GM13977 (cell line): Measurements from ENCODE around the gene ZDHHC11.
"Not testable (repeated sequence)": the region's sequence is repeated elsewhere in the genome, so short reads cannot be mapped to it uniquely, and the experiment has no call there.

ENCODE experiments used
- DNase-seq: peaks from one replicate; pipeline ENCODE4 v3.0.0; 2012; ENCODE audit warnings: low spot score
- in situ Hi-C: fragments of 300-500 bp; cut with MboI; formaldehyde crosslinking; loops from one replicate; pipeline ENCODE4 v1.12.0; 2022; ENCODE audit warnings: low sequenced_read_pairs, low pct_unique_long_range_greater_than_20kb, mixed read lengths, inconsistent platforms; ENCODE audit not compliant: unreplicated experiment
- TF ChIP-seq, protein P1 (sequence below): IDR thresholded peaks from 2 replicates; pipeline ENCODE4 v1.5.1; 2012; ENCODE audit warnings: mild to moderate bottlenecking, control low read depth; ENCODE audit not compliant: insufficient read depth; ENCODE audit errors: extremely low read depth, missing control alignments

ZDHHC11 gene

DNA sequence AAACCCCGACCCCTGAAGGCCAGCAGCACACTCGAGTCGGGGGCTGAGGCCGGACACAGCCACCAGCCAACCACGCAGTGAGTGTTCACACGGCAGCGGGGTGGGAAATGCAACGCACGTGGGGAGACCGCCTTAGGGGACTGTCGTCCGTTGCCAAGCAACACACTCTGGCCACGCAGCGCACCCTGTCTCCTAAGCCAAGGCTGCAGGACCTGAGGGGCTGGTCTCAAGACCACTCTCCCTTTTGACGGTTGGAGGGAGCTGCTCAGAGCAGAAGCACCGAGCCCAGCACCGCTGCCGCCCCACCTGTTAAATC lies 34.3 kb upstream of the ZDHHC11 start:
- TF ChIP-seq, protein P1, sequence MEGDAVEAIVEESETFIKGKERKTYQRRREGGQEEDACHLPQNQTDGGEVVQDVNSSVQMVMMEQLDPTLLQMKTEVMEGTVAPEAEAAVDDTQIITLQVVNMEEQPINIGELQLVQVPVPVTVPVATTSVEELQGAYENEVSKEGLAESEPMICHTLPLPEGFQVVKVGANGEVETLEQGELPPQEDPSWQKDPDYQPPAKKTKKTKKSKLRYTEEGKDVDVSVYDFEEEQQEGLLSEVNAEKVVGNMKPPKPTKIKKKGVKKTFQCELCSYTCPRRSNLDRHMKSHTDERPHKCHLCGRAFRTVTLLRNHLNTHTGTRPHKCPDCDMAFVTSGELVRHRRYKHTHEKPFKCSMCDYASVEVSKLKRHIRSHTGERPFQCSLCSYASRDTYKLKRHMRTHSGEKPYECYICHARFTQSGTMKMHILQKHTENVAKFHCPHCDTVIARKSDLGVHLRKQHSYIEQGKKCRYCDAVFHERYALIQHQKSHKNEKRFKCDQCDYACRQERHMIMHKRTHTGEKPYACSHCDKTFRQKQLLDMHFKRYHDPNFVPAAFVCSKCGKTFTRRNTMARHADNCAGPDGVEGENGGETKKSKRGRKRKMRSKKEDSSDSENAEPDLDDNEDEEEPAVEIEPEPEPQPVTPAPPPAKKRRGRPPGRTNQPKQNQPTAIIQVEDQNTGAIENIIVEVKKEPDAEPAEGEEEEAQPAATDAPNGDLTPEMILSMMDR, result no peak
- in situ Hi-C loops, result no loop called here
- DNase-seq, result no peak

DNA sequence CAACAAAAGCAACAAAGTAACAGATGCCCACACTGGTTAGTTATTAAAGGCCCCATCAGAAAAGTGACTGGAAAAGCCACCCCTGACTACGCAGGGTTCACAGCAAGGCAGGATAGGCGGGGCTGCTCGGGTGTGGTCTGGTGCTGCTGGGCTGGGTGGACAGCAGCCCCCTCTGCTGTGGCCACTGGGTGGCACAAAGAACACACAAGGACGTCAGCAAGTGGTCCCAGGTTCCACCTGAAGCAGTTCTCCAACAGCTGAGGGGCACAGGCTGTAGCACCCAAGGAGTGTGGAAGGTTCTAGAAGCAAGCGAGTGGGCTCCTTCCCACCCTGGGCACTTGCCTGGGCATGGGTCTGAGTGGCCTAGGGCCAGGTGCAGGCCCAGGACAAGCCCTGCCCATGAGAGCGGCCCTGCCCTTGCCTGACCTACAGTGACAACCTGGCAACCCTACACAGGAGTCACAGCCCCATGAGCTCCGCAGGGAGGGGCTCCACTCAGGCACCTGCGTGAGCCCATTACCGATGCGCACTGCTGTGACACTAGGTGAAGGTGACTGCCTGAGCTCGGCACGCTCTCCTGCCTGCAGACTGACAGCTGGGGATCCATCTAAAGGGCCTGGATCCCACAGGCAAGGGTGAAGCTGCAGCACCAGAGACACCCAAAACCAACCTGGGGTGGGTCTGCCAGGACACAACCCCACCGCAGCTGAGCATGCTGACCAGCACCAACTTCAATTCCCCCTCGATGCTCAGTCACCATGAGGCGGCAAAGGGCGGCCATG lies 33.8 kb upstream of the ZDHHC11 start:
- TF ChIP-seq, protein P1, result no peak
- in situ Hi-C loops, result no loop called here
- DNase-seq, result no peak

DNA sequence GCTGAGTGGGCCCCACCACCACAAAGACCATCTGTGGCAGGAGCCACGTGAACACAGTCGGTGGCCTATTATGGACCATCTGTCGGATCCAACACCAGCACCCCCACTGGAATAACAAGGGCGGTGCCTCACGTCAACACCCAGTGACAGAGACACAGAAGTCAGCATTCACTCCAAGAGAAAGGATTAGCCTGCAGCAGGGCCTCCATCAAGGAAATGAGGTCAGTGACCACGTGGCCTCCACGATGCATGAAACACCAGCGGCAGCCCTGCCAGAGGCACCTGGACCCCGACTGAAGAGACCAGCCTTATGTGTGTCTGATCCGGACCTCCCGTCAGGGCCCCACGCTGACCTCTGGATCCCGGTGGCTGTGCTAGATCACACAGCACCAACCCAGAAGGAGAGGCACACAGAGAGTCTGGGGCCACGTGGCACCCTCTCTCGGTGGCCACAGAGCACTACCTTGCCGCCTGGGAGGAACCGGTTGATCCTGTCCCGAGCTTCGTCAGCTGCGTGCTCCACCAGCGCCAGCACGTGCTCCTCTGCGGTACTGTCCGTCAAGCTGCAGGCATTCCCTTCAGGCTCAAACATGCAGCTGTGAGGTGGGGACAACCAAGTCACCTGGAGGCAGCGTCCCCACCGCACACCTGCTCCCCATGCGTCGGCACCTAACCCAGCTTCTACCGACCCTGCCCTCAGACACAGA lies 32.8 kb upstream of the ZDHHC11 start:
- in situ Hi-C loops, result no loop called here
- DNase-seq, result no peak
- TF ChIP-seq, protein P1, result no peak

DNA sequence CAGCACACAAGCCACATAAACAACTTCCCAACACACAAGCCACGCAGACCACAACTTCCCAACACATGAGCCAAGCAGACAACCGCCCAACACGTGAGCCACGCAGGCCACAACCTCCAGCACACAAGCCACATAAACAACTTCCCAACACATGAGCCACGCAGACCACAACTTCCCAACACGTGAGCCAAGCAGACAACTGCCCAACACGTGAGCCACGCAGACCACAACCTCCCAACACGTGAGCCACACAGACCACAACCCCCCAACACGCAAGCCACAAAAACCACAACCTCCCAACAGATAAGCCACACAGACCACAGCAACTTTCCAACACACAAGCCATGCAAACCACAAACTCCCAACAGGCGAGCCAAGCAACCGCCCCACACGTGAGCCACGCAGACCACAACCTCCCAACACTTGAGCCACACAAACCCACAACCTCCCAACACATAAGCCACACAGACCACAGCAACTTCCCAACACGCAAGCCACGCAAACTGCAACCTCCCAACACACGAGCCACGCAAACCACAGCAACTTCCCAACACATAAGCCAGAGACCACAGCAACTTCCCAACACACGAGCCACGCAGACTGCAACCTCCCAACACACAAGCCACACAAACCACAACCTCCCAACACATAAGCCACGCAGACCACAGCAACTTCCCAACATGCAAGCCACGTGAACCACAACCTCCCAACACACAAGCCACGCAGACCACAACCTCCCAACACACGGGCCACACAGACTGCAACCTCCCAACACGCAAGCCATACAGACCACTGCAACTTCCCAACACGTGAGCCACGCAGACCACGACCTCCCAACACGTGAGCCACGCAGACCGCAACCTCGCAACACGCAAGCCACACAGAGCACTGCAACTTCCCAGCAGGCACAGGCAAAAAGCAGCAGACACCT lies 31.7 kb upstream of the ZDHHC11 start:
- in situ Hi-C loops, result no loop called here
- TF ChIP-seq, protein P1, result no peak
- no peak for DNase-seq

DNA sequence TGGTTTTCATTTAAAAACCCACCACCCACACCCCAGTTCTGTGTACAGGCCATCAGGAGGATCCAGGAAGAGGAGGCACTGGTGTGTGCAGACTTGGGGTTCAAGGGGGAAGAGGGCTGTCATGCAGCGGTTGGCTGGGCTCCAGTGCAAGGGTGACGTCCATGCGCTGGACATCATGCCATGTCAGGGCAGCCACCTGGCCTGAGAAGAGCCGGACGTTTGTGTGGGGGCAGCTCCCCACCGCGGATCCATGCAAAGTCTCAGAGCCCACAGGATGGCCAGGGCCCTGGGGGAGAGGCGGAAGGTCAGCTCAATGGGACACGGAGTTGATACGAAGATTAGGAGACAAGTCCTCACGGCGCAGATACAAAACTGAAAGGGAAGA lies 30.8 kb upstream of the ZDHHC11 start:
- no peak for DNase-seq
- in situ Hi-C loops, result no loop called here
- TF ChIP-seq, protein P1, result no peak

DNA sequence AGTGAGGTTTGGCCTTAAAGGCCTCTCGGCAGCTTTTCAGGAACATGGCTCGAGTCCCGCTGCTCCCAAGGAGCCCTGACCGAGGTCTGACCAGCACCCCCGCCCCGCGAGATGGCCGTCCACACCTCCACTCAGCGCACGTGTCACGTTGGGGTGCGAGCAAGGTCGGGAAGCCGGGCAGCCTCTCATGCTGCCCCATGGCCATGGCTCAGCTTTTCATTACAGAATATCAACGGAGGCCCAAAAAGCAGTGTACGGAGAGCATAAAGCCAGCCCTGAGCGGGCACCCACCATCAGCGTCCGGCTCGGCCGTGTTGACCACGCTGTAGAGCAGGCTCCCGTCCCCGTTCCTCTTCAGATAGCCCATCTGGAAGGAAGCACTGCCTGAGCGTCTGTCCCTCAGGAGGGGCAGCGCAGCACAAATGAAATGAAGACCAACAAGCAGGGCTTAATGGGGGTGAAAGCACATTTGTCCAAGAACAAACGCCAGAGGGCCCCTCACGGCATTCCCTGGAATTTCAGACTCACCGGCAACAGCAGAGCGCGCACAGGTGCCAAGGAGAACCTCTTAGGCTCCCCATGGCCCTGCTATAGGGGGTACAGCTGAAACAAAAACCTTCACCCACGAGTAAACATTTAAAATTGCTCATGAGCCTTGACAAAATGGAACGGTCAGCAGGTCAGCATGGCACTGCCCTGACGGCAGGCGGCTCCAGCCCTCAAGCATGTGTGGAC lies 30.2 kb upstream of the ZDHHC11 start:
- TF ChIP-seq, protein P1, result no peak
- in situ Hi-C loops, result no loop called here
- no peak for DNase-seq

DNA sequence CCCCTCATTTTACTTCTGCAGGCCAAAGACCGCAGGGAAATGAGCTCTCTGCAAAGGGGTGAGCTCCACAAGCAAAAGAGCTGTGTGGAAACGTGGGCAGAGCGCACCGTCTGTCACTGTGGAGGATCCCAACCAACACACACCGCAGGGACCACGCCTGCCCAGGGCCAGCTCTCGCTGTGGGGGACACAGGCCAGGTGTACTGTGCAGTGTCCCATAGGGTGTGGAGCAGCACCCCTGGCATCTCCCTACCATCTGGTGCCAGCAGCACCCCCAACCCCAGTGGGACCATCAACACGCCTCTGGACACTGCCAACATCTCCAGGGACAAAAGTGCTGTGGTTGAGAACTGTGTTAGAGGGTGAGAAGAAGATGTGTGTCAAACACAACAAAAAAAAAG lies 27.9 kb upstream of the ZDHHC11 start:
- DNase-seq, in situ Hi-C loops: not testable (repeated sequence)
